IPS-18a (cell line): Measurements from ENCODE around the gene MESD.
A peak's percentile ranks its signal among the peaks of the same experiment; 100 is the strongest.
"Not testable (repeated sequence)": the region's sequence is repeated elsewhere in the genome, so short reads cannot be mapped to it uniquely, and the experiment has no call there.

Experiments
- H3K27ac ChIP-seq: one replicate; pipeline ENCODE4 v1.5.1; 2013; ENCODE audit warnings: low read length
- H3K27me3 ChIP-seq: one replicate; pipeline ENCODE4 v1.6.1; 2013; ENCODE audit warnings: mild to moderate bottlenecking, low read length; ENCODE audit not compliant: control insufficient read depth, insufficient read depth
- H3K36me3 ChIP-seq: one replicate; pipeline ENCODE4 v1.6.1; 2013; ENCODE audit warnings: low read depth, low read length; ENCODE audit not compliant: control insufficient read depth
- H3K4me1 ChIP-seq: one replicate; pipeline ENCODE4 v1.6.1; 2013; ENCODE audit warnings: low read depth, low read length; ENCODE audit not compliant: control insufficient read depth
- H3K4me3 ChIP-seq: one replicate; pipeline ENCODE4 v1.5.1; 2013; ENCODE audit warnings: low read length
- H3K9ac ChIP-seq: one replicate; pipeline ENCODE4 v1.6.1; 2013; ENCODE audit warnings: mild to moderate bottlenecking, low read length, moderate library complexity
- H3K9me3 ChIP-seq: one replicate; pipeline ENCODE4 v1.6.1; 2013; ENCODE audit warnings: low read depth, low read length; ENCODE audit not compliant: control insufficient read depth

Gene MESD

GRCh38 chr15:80970018-80970657 is 19.5 kb downstream of the MESD start:
- no peak overlapping the region for H3K4me3 ChIP-seq
- no peaks in the 10 kb centered on the region for H3K9me3 ChIP-seq
- H3K36me3 ChIP-seq = no peaks in the 10 kb centered on the region
- H3K4me1 ChIP-seq = peaks cover 26% of the 10 kb centered on the region
- no peak overlapping the region for H3K9ac ChIP-seq
- no peak overlapping the region for H3K27ac ChIP-seq
- H3K27me3 ChIP-seq = no peaks in the 10 kb centered on the region

GRCh38 chr15:80969316-80969715 is 20.3 kb downstream of the MESD start:
- no peaks in the 10 kb centered on the region for H3K27me3 ChIP-seq
- peaks cover 26% of the 10 kb centered on the region for H3K4me1 ChIP-seq
- no peaks in the 10 kb centered on the region for H3K36me3 ChIP-seq
- H3K9me3 ChIP-seq = no peaks in the 10 kb centered on the region
- no peak overlapping the region for H3K4me3 ChIP-seq
- no peak overlapping the region for H3K27ac ChIP-seq
- H3K9ac ChIP-seq = no peak overlapping the region

GRCh38 chr15:80967991-80968510 is 21.6 kb downstream of the MESD start:
- no peaks in the 10 kb centered on the region for H3K9me3 ChIP-seq
- H3K36me3 ChIP-seq = no peaks in the 10 kb centered on the region
- no peak overlapping the region for H3K4me3 ChIP-seq
- H3K27ac ChIP-seq = peak overlapping the region; percentile 39
- peak overlapping the region; percentile 22 for H3K9ac ChIP-seq
- peaks cover 26% of the 10 kb centered on the region for H3K4me1 ChIP-seq
- no peaks in the 10 kb centered on the region for H3K27me3 ChIP-seq

- H3K36me3 ChIP-seq = no peaks in the 10 kb centered on the region
- H3K4me1 ChIP-seq = peaks cover 26% of the 10 kb centered on the region
- no peaks in the 10 kb centered on the region for H3K9me3 ChIP-seq
- peak overlapping the region; percentile 39 for H3K27ac ChIP-seq
- H3K9ac ChIP-seq = no peak overlapping the region
- H3K27me3 ChIP-seq = no peaks in the 10 kb centered on the region
- no peak overlapping the region for H3K4me3 ChIP-seq
These were observed 22.2 kb downstream of the MESD start for GRCh38 chr15:80967451-80967850.

- Histone ChIP-seq H3K9ac (no peak overlapping the region), H3K36me3 (no peaks in the 10 kb centered on the region), H3K9me3 (no peaks in the 10 kb centered on the region), H3K27ac (no peak overlapping the region), H3K27me3 (no peaks in the 10 kb centered on the region), H3K4me3 (no peak overlapping the region), H3K4me1 (peaks cover 26% of the 10 kb centered on the region)
These were observed 23.0 kb downstream of the MESD start for GRCh38 chr15:80966431-80967197.

GRCh38 chr15:80965454-80965853 is 24.2 kb downstream of the MESD start:
- not testable (repeated sequence) for H3K27me3 ChIP-seq, H3K36me3 ChIP-seq, H3K27ac ChIP-seq, H3K9me3 ChIP-seq, H3K4me3 ChIP-seq, H3K9ac ChIP-seq
- peaks cover 20% of the 10 kb centered on the region for H3K4me1 ChIP-seq

- H3K4me1 ChIP-seq = peaks cover 9% of the 10 kb centered on the region
- no peak overlapping the region for H3K27ac ChIP-seq
- no peaks in the 10 kb centered on the region for H3K27me3 ChIP-seq
- H3K9me3 ChIP-seq = no peaks in the 10 kb centered on the region
- H3K4me3 ChIP-seq = no peak overlapping the region
- H3K9ac ChIP-seq = no peak overlapping the region
- H3K36me3 ChIP-seq = no peaks in the 10 kb centered on the region
These were observed 30.7 kb downstream of the MESD start for GRCh38 chr15:80958818-80959495.

- peaks cover 10% of the 10 kb centered on the region for H3K4me1 ChIP-seq
- no peaks in the 10 kb centered on the region for H3K36me3 ChIP-seq
- H3K9ac ChIP-seq = no peak overlapping the region
- no peak overlapping the region for H3K27ac ChIP-seq
- no peaks in the 10 kb centered on the region for H3K9me3 ChIP-seq
- H3K4me3 ChIP-seq = no peak overlapping the region
- H3K27me3 ChIP-seq = no peaks in the 10 kb centered on the region
These were observed 31.6 kb downstream of the MESD start for GRCh38 chr15:80957976-80958375.

- no peak overlapping the region for H3K9ac ChIP-seq
- H3K9me3 ChIP-seq = no peaks in the 10 kb centered on the region
- peaks cover 10% of the 10 kb centered on the region for H3K4me1 ChIP-seq
- no peak overlapping the region for H3K4me3 ChIP-seq
- no peak overlapping the region for H3K27ac ChIP-seq
- no peaks in the 10 kb centered on the region for H3K27me3 ChIP-seq
- no peaks in the 10 kb centered on the region for H3K36me3 ChIP-seq
These were observed 32.1 kb downstream of the MESD start for GRCh38 chr15:80957556-80957955.

- H3K4me3 ChIP-seq, H3K27me3 ChIP-seq, H3K9ac ChIP-seq, H3K27ac ChIP-seq, H3K36me3 ChIP-seq, H3K9me3 ChIP-seq: not testable (repeated sequence)
- peaks cover 10% of the 10 kb centered on the region for H3K4me1 ChIP-seq
These were observed 33.8 kb downstream of the MESD start for GRCh38 chr15:80955571-80956452.
